KMS-11 (cell line): ENCODE data around the gene MADD.

Source experiments
- H2AFZ ChIP-seq: fragments of 200-600 bp; sonication (generic); 2 replicates; pipeline ENCODE4 v1.6.1; 2016; ENCODE audit warnings: antibody characterized with exemption, mixed run types, low read depth
- H3K27ac ChIP-seq: fragments of 200-600 bp; sonication (generic); 2 replicates; pipeline ENCODE4 v1.6.1; 2016; ENCODE audit warnings: mild to moderate bottlenecking, mixed run types
- H3K27me3 ChIP-seq: fragments of 200-600 bp; sonication (generic); 2 replicates; pipeline ENCODE4 v1.6.1; 2017; ENCODE audit warnings: mild to moderate bottlenecking, low read depth, mixed run types, moderate library complexity; ENCODE audit not compliant: insufficient read depth
- H3K36me3 ChIP-seq: fragments of 200-600 bp; sonication (generic); 2 replicates; pipeline ENCODE4 v1.6.1; 2017; ENCODE audit warnings: mild to moderate bottlenecking, mixed run types; ENCODE audit not compliant: insufficient read depth
- H3K4me1 ChIP-seq: fragments of 200-600 bp; sonication (generic); 2 replicates; pipeline ENCODE4 v1.6.1; 2016; ENCODE audit warnings: mild to moderate bottlenecking, low read depth, mixed run types; ENCODE audit not compliant: poor library complexity, severe bottlenecking
- H3K4me2 ChIP-seq: fragments of 200-600 bp; sonication (generic); 2 replicates; pipeline ENCODE4 v1.7.0; 2016; ENCODE audit warnings: mild to moderate bottlenecking, mixed run types
- H3K4me3 ChIP-seq: fragments of 200-600 bp; sonication (generic); IDR thresholded peaks from 2 replicates; pipeline ENCODE4 v1.6.1; 2017; ENCODE audit warnings: low read depth, low read length, mixed read lengths; ENCODE audit not compliant: insufficient read depth
- H3K79me2 ChIP-seq: fragments of 200-600 bp; sonication (generic); 2 replicates; pipeline ENCODE4 v1.6.1; 2016; ENCODE audit warnings: low read depth, mixed run types; ENCODE audit not compliant: insufficient read depth
- H3K9ac ChIP-seq: fragments of 200-600 bp; sonication (generic); 2 replicates; pipeline ENCODE4 v1.6.1; 2016; ENCODE audit warnings: mild to moderate bottlenecking, mixed run types
- H4K20me1 ChIP-seq: fragments of 200-600 bp; sonication (generic); 2 replicates; pipeline ENCODE4 v1.6.1; 2016; ENCODE audit warnings: mild to moderate bottlenecking, mixed run types; ENCODE audit not compliant: insufficient read depth
- TF ChIP-seq, protein P1 (sequence below): fragments of 200-600 bp; sonication (generic); conservative IDR thresholded peaks from 2 replicates; pipeline ENCODE4 v1.6.1; 2017; ENCODE audit warnings: low read depth, mild to moderate bottlenecking, antibody characterized with exemption, low read length, moderate library complexity, mixed read lengths

MADD gene

DNA sequence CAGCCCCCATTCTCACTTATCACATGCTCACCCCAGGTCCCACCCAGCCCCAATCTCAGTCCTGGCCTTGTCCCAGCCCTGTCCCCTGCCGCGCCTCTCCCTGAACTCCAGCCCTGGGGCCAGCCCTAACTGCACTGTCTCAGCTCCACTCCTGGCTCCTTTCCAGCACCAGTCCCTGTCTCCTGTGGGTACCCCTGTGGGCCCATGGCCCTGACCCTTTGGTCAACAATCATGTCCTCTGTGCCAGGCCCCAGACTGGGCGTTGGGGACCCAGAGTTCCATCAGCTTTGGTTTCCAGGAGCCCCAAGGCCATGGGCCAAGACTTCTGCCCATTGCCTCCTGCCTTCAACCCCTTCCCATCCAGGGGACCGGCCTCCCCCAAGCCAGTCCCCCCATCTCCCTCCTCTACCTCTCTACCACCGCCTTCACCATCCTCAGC, 107.7 kb downstream of the MADD start:
- Histone ChIP-seq H3K27me3 (no peaks in the 10 kb centered on the region), H4K20me1 (no peaks in the 10 kb centered on the region), H3K4me3 (no peak overlapping the region), H3K9ac (no peak overlapping the region), H3K27ac (no peak overlapping the region), H3K79me2 (no peaks in the 10 kb centered on the region), H2AFZ (no peak overlapping the region), H3K4me1 (peaks cover 4% of the 10 kb centered on the region), H3K4me2 (no peak overlapping the region), H3K36me3 (no peaks in the 10 kb centered on the region)
- TF ChIP-seq, protein P1, sequence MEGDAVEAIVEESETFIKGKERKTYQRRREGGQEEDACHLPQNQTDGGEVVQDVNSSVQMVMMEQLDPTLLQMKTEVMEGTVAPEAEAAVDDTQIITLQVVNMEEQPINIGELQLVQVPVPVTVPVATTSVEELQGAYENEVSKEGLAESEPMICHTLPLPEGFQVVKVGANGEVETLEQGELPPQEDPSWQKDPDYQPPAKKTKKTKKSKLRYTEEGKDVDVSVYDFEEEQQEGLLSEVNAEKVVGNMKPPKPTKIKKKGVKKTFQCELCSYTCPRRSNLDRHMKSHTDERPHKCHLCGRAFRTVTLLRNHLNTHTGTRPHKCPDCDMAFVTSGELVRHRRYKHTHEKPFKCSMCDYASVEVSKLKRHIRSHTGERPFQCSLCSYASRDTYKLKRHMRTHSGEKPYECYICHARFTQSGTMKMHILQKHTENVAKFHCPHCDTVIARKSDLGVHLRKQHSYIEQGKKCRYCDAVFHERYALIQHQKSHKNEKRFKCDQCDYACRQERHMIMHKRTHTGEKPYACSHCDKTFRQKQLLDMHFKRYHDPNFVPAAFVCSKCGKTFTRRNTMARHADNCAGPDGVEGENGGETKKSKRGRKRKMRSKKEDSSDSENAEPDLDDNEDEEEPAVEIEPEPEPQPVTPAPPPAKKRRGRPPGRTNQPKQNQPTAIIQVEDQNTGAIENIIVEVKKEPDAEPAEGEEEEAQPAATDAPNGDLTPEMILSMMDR = no peak

DNA sequence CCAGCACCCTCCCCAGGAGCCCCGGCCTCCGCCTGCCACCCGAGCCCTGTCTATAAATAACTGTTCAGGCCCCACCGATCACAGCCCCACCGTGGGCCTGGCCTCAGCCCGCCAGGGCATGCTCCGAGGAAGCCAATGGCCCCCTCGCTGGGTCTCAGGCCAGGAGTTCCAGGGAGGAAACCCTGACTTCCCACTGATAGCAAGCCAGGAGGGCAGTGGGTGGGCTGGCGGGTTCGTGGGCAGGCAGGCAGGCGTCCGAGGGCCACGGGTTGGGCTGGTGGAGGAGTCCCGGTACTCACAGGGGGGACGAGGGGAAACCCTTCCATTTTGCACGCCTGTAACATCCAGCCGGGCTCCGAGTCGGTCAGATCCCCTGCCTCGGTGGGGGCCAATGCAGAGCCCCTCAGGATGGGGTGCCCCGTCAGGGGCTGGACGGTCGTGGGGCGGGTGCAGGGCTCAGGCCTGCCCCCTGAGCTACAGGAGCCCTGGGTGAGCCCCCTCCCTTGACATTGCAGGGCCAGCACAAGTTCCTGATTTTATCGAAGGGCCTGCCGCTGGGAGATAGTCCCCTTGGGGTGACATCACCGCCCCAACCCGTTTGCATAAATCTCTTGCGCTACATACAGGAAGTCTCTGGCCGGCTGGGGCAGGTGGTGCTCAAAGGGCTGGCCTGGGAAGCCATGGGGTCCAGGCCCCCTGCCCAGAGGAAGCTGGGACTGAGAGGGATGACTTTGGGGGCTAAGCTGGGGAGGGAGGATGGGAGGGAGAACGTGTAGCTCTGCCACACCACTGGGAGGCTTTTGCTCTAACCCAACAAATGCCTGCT, 108.3 kb downstream of the MADD start, which contains the start of gene SPI1:
TSS of gene SPI1 (minus strand) at position 538 of the 826 bp plus-strand sequence. CDS start at position 344, 194 bp downstream.
- no peak within 1 kb of the TSS for H3K9ac ChIP-seq
- no peaks in the 10 kb centered on the region for H3K27me3 ChIP-seq
- no peak within 1 kb of the TSS for H3K27ac ChIP-seq
- H2AFZ ChIP-seq = no peak within 1 kb of the TSS
- TF ChIP-seq, protein P1 = no peak
- no peaks in the 10 kb centered on the region for H4K20me1 ChIP-seq
- no peaks in the 10 kb centered on the region for H3K79me2 ChIP-seq
- H3K36me3 ChIP-seq = no peaks in the 10 kb centered on the region
- no peak within 1 kb of the TSS for H3K4me3 ChIP-seq
- peaks cover 4% of the 10 kb centered on the region for H3K4me1 ChIP-seq
- no peak within 1 kb of the TSS for H3K4me2 ChIP-seq

DNA sequence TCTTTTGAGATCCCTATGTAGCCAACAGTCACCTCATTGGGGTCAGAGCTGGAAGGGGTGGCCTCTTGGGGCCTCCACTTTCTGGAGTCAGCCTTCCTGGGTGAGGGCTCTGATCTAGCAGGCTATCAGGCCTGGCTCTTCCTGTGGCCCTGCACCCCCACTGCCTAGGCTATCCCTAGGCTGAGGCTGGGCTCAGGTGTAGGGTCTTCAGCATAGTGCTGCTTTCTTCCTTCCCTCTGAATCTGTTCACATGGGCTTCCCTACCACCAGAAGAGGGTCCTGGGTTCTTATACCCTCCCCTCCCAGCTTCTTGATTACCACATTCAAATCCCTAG, 108.9 kb downstream of the MADD start:
- Histone ChIP-seq H3K9ac (no peak overlapping the region), H3K27me3 (no peaks in the 10 kb centered on the region), H4K20me1 (no peaks in the 10 kb centered on the region), H3K4me3 (no peak overlapping the region), H2AFZ (no peak overlapping the region), H3K79me2 (no peaks in the 10 kb centered on the region), H3K27ac (no peak overlapping the region), H3K36me3 (no peaks in the 10 kb centered on the region), H3K4me1 (peaks cover 4% of the 10 kb centered on the region), H3K4me2 (no peak overlapping the region)
- TF ChIP-seq, protein P1 = no peak

DNA sequence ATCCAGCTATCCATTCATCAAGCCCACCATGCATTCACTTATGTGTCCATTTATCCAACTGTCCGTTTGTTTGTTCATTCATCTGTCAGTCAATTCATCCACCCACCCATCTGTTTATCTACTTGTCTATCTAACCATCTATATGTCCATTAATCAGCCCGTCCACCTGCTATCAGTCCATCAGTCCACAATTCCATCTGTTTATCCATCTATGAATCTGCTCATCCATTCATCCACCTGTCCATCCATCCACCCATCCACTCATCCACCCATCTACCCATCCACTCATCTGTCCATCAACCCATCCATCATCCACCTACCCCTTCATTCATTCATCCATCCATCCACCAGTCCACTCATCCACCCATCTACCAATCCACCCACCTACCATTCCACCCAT, 109.4 kb downstream of the MADD start:
- H3K4me1 ChIP-seq = no peaks in the 10 kb centered on the region
- TF ChIP-seq, protein P1 = no peak

More for the DNA sequence above, 109.4 kb downstream of the MADD start:
- H3K4me3 ChIP-seq = no peak overlapping the region
- no peak overlapping the region for H3K9ac ChIP-seq
- H3K27me3 ChIP-seq = no peaks in the 10 kb centered on the region
- no peak overlapping the region for H3K4me2 ChIP-seq
- H2AFZ ChIP-seq = no peak overlapping the region
- no peaks in the 10 kb centered on the region for H3K79me2 ChIP-seq
- H3K36me3 ChIP-seq = no peaks in the 10 kb centered on the region
- no peaks in the 10 kb centered on the region for H4K20me1 ChIP-seq
- no peak overlapping the region for H3K27ac ChIP-seq
